GM18508 (cell line): ENCODE data around the gene ZNF620.
"Not testable (repeated sequence)": the region's sequence is repeated elsewhere in the genome, so short reads cannot be mapped to it uniquely, and the experiment has no call there.

Experiments
- ATAC-seq: cut with Tn5 transposase; IDR thresholded peaks from one replicate; pipeline ENCODE4 v1.9.1; 2021; ENCODE audit warnings: moderate number of reproducible peaks; ENCODE audit not compliant: insufficient read depth, unreplicated experiment

Gene ZNF620

GRCh38 chr3:40499952-40500351 is 5.9 kb upstream of the ZNF620 start:
- no peak for ATAC-seq

- no peak for ATAC-seq
These were observed 3.8 kb upstream of the ZNF620 start for GRCh38 chr3:40502034-40502433.

DNA sequence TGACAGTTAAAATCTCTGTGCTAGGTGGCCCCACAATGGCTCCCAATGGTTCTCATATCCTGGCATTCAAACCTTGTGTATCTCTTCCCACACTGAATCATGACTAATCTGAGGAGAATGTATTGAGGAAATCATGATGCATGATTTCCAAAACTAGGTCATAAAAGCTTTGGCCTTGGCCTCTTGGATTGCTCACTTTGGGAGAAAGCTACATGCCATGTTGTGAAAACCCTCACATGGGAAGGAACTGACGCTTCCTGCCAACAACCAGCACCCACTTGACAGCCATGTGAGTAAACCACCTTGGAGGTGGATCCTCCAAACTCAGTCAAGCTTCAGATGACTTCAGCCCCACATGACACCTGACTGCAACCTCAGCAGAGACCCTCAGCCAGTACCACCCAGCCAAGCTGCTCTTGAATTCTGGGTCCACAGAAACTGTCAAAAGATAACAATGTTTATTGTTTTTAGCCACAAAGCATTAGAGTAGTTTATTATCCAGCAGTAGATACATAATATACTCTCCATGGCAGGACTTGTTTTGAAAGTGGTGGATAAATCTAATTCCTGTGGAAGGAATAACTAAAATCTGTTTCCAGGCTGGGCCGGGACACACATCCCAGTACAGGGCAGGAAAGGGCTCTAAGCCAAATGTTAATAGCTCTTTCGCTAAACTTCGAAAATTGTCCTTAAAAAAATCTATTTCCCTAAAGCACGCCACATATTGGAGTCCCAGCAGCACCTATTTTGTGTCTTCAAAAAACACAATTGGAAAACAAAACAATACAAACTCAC is 1.0 kb upstream of the ZNF620 start:
- ATAC-seq, result no peak

GRCh38 chr3:40511031-40511718 is 5.3 kb downstream of the ZNF620 start:
- no peak for ATAC-seq

DNA sequence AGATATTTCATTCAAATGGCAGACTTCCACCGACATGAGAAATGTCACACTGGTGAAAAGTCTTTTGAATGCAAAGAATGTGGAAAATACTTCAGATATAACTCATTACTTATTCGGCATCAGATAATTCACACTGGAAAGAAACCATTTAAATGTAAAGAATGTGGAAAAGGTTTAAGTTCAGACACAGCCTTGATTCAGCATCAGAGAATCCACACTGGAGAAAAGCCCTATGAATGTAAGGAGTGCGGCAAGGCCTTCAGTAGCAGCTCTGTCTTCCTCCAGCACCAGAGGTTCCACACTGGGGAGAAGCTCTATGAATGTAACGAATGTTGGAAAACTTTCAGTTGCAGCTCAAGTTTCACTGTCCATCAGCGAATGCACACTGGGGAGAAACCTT is 10.4 kb downstream of the ZNF620 start:
- no peak for ATAC-seq

- no peak for ATAC-seq
These were observed 12.2 kb downstream of the ZNF620 start for GRCh38 chr3:40518067-40518466.

GRCh38 chr3:40518848-40519247 is 13.0 kb downstream of the ZNF620 start:
- no peak for ATAC-seq

DNA sequence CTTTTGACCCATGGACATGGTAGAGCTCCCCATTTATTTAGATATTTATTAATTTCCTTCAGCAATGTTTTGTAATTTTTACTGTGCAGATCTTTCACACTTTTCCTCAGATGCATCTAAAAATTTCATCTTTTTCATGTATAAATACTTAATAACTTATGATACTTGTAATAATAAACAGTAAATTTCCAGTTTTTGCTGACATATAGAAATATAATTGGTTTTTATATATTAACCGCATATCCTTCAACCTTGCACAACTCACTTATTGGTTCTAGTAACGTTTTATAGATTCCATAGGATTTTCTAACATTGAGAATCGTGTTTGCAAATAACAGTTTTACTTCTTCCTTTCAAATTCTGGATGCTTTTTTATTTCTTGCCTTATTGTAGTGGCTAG is 15.4 kb downstream of the ZNF620 start:
- no peak for ATAC-seq

GRCh38 chr3:40523781-40524180 is 17.9 kb downstream of the ZNF620 start:
- no peak for ATAC-seq

- peak; percentile 27 for ATAC-seq
These were observed 18.4 kb downstream of the ZNF620 start for GRCh38 chr3:40524222-40524567.

DNA sequence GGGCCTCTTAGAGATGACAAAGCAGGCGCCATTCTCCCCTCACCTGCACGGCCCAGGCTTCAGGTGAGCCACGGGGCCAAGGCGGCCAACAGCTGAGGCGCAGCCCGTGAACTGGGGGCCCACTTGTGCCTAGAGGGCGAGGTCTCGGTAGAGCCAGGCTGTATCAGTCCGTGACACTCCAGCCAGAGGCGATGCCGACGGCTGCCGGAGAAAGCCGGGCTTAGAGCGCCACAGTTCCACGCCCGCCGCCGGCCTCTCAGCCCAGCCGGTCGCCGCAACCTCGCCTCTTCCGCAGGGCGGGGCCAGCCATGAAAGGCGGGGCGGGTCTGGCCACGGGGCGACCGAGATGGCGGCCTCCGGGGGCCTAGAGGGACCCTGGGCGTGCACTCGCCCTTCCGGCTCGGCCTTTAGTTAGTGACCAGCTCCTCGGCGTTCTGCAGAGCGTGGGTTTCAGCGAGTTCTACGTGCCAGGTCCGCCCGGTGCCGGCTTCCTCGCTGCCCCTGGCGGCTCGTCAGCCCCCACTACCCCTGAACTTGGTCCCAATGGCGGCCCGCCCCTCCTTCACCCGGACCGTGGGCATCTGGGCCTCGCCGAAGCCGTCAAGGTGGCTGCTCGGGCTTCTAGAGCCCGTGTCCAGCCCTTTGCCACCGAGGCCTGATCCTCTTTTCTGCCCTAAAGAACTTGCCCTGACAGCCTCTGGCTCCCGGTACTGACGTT is 18.9 kb downstream of the ZNF620 start, which contains the start of gene ZNF621:
Gene ZNF621 (plus strand): TSS at position 393 of the 718 bp plus-strand sequence. CDS start 881 bp downstream, outside the sequence.
- peak; percentile 72 for ATAC-seq

DNA sequence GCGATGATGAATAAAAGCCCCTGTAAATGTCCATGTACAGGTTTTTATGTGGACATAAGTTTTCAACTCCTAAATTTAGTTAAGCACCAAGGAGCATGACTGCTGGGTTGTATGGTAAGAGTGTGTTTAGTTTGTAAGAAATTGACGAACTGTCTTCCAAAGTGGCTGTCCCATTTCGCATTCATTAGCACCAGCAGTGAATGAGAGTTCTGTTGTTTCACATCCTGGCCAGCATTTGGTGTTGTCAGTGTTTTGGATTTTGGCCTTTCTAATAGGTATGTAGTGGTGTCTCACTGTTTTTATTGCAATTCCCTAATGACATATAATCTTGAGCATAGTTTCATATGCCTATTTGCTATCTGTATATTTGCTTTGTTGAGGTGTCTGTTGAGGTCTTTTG is 22.6 kb downstream of the ZNF620 start:
- no peak for ATAC-seq

DNA sequence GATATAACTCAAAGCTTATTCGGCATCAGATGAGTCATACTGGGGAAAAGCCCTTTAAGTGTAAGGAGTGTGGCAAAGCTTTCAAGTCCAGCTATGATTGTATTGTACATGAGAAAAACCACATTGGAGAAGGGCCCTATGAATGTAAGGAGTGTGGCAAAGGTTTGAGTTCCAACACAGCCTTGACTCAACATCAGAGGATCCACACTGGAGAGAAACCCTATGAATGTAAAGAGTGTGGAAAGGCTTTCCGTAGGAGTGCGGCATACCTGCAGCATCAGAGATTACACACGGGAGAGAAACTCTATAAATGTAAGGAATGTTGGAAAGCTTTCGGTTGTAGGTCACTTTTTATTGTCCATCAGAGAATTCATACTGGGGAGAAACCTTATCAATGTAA is 26.4 kb downstream of the ZNF620 start:
- ATAC-seq, result no peak

DNA sequence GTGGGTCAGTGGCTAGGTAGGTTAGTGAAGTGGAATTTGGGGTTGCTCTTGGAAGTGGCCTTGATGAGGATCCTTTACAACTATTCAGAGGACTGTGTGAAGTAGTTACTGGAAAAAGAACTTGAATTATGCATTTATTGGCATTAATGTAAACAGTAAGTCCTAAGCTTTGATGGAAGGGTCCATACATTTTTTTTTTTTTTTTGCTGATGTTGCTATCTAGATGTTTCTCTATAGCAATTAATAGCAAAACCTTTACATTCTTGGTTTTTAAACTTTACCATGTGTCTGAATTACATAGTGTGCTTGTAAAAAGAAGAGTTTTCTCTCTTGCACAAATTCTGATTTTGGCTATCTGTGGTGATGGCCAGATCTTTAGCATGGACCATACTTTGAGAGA is 28.4 kb downstream of the ZNF620 start:
- no peak for ATAC-seq

DNA sequence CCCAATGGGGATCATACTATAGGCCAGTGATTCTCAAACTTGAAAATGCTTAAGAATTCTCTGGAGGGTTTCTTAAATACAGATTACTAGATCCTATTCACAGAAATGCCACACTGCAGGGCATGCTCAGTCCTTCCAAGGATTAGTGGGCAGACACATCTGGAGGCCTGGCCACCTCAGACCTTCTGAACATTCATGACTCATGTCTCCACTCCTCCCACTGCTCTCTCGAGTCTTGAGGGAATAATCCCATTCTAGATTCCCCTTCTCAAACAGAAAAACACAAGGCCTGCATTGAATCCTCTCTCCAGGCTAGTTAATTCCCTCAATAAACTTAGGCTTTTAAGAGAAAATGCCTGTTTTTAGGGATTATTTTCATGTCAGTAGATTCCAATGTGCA is 41.0 kb downstream of the ZNF620 start:
- no peak for ATAC-seq

DNA sequence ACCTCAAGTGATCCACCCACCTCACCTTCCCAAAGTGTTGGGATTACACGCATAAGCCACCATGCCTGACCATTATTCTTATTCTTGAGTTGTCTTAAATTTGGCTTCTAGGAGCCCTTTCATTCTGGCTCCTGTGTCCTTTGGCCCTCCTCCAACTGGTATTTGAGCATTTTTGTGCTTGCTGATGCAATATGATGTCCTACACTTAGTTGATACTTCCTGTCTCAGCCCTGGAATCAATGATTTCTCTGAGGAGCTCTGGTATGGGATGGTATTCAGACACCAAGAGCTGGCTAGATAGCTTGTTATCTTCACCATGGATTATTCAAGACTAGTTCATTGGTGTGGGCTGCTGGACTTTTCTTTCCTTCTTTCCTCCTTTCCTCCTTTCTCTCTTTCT is 44.3 kb downstream of the ZNF620 start:
- no peak for ATAC-seq

DNA sequence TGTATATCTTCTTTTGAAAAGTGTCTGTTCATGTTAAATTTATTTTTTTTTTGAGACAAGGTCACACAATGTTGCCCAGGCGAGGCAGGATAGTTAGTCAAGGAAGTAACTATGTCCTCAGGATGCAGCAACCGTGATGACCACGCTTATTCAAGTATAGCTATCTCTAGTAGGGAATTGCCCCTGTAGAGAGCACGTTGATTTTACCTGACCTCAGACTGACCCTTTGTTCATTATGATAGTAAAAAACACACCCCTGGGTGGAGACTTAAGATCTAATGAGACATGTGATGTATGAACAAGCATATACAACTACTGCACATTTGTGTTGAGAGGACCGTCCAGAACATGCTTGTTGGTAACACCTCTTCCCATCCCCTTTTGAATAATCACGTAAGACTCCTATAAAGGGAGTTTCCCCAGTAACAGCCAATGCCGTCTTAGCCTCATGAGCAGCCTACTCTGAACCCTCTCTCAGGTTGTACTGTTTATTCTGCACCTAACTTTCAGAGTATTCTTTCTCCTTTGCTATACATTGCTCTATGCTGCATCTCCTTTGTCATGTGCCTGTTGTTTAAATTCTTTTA is 51.8 kb downstream of the ZNF620 start:
- ATAC-seq, result no peak

GRCh38 chr3:40562482-40562881 is 56.6 kb downstream of the ZNF620 start:
- not testable (repeated sequence) for ATAC-seq

DNA sequence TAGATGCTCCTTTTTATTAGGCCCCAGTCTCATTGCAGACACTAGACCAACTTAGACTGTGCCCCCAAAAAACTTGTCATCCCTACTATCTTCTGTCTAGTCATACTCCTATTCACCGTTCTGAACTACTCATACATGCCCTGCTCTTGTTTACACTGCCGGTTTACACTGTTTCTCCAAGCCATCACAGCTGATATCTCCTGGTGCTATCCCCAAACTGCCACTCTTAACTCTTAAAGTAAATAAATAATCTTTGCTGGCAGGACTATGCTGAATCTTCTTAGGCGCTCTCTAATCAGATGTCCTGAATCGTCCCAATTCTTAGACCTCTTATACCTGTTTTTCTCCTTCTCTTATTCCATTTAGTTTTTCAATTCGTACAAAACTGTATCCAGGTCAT is 59.8 kb downstream of the ZNF620 start:
- ATAC-seq, result not testable (repeated sequence)

DNA sequence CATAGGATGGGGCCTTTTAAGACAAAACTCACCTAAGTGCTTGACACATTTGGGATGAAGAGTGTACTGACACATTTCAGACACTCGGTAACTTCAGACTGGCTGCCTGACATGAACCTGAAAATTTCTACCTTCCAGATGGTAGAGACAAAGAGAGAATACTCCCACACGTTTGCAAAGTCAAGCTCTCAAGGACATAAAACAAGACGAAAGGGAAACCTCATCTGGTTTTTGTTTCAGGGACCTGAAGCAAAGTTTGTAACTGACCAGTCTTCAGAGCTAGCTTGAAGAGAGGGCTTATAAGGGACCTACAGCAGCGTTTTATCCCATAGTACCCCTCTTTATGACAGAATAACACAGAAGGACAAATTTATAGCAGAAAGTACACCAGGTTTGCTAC is 60.9 kb downstream of the ZNF620 start:
- ATAC-seq, result no peak
